HG03432 (cell line): Measurements from ENCODE around the gene MAP1S.

Experiments used
- ATAC-seq: cut with Tn5 transposase; IDR thresholded peaks from one replicate; pipeline ENCODE4 v1.9.1; 2021; ENCODE audit warnings: mild to moderate bottlenecking, moderate library complexity; ENCODE audit not compliant: unreplicated experiment

MAP1S gene

GRCh38 chr19:17737690-17738153 is 18.4 kb downstream of the MAP1S start:
- no peak for ATAC-seq

DNA sequence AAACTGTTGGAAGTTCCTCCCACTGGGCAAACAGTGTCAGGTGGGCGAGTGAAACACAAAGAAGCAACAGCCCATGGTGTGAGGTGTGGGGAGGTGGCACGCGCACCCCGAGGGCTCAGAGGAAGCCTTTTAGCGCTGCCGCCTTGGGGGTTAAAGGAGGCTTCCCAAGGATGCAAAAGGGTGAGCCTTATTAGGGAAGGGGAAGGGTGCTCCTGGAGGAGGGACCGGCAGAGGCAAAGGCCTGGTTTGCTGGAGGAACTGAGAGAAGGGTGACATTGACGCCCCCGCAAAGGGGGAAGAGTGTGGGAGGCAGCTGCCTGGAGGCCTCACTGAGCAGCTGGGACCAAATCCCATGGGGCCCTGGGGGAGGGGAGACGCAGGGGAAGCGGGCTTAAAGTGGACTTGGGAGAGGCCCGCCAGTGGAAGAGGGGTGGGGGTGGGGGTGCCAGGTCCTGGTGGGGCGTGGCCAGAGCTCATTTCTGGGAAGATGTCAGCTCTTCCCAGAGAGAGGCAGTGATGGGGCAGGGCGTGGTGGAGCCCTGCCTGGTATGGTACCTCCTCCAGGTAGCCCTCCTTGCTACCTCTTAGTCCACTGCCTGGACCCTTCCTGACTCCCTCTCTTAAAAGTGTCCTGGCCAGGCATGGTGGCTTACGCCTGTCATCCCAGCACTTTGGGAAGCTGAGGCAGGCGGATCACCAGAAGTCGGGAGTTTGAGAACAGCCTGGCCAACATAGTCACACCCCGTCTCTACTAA is 20.0 kb downstream of the MAP1S start:
- ATAC-seq = peak; percentile 55

- ATAC-seq = no peak
These were observed 22.2 kb downstream of the MAP1S start for GRCh38 chr19:17741456-17741855.

DNA sequence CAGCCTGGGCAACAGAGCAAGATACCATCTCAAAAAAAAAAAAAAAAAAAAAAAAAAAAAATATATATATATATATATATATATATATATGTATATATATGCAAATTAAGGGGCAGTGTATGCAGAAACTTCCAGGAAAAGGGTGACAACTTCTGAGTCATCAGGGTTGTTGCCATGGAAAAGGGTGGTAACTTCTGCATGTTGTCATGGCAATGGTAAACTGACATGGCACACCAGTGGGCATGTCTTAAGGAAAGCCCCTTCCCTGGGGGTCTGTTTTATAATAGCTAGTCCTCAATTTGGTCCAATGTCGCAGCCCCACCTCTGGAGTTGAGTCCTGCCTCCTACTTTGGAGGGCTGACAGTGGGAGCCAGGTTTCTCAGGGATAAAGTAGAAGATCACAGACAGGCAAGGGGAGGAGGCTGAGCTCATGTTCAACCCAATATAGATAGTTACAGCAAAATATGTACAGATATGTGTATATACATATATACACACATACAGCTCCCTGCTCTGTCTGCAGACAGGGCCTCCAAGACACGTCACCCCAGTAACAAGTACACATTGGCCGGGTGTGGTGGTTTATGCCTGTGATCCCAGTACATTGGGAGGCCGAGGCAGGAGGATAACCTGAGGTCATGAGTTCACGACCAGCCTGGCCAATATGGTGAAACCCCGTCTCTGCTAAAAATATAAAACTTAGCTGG is 24.7 kb downstream of the MAP1S start:
- ATAC-seq = no peak

- peak; percentile 71 for ATAC-seq
These were observed 28.2 kb downstream of the MAP1S start for GRCh38 chr19:17747205-17748098.

GRCh38 chr19:17748884-17749638 is 29.8 kb downstream of the MAP1S start:
- ATAC-seq = no peak

DNA sequence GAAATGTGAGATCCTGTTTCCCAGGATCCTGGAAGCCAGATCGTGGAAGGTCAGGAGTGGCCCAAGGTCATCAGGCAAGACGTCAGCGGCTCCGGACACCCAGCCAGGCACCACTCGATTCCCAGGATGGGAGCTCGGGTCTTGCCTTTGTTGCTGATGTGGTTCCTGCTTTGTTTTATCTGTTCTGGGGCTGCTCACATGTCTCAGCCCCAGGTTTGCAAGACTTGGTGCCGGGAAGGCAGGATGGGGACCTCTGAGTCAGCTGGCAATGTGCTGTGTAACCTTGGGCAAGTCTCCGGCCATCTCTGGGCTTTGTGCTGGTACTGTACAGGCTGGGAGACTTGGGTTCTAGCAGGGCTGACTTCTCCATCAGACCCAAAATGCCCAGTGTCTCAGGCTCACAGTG is 30.6 kb downstream of the MAP1S start:
- no peak for ATAC-seq

DNA sequence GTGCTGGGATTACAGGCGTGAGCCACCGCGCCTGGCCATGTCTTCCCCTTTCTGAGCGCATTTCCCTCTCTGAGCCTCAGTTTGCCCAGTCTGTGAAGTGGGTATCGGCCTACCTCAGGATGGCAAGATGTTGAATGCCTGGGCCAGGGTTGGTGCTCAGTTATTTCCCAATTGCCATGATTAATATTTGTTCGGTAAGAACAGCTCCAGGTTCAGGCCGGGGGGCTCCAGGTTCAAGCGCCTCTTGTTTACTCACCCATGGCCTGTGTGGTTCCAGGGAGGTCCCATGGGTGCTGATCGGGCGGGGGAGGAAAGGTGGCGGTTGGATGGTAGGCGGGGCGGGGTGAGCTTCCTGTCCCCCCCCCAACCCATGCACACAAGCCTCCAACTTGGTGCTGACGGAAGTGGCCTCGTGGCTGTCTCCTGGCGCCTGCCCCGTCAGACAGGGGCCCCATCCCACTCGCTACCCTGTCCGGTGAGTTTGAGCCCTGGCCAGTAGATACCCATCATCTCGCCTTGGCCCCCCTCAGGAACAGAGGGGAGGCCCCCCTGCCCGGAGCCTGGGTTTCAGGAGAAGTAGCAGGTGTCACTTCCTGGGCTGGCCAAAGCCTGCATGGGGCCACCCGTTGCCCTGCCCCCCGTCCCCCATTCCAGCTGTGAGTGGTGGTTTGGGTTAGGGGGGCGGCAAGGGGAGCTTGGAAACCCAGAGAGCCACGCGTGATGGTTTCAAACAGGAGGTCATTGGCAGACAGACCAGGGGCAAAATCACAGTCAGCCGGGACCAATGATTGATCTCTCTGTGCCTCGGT is 32.0 kb downstream of the MAP1S start, which contains the start of gene FCHO1:
Gene FCHO1 (plus strand): TSS at position 375 of the 809 bp plus-strand sequence. CDS start 3,688 bp downstream, outside the sequence.
- peak; percentile 39 for ATAC-seq

- ATAC-seq = no peak
These were observed 32.6 kb downstream of the MAP1S start for GRCh38 chr19:17751912-17752273.

- no peak for ATAC-seq
These were observed 33.8 kb downstream of the MAP1S start for GRCh38 chr19:17752865-17753639.

DNA sequence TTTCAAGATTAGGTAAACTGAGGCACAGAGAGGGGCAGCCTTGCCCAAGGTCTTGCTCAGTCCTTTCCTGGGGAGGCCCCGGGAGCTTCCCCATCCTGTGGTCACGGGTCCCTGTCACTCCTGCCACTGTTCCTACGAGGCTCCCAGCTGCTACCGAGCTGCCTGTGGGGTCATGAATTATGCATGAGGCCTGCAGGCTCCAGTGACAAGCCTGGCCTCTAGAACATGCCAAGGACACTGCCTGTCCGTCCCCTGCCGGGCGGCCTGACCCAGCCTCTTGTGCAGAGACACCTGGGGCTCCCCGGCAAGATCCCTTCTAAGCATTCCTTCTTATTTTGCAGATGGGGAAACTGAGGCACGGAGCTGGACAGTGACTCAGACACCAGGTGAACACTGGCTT is 34.7 kb downstream of the MAP1S start:
- ATAC-seq = no peak

DNA sequence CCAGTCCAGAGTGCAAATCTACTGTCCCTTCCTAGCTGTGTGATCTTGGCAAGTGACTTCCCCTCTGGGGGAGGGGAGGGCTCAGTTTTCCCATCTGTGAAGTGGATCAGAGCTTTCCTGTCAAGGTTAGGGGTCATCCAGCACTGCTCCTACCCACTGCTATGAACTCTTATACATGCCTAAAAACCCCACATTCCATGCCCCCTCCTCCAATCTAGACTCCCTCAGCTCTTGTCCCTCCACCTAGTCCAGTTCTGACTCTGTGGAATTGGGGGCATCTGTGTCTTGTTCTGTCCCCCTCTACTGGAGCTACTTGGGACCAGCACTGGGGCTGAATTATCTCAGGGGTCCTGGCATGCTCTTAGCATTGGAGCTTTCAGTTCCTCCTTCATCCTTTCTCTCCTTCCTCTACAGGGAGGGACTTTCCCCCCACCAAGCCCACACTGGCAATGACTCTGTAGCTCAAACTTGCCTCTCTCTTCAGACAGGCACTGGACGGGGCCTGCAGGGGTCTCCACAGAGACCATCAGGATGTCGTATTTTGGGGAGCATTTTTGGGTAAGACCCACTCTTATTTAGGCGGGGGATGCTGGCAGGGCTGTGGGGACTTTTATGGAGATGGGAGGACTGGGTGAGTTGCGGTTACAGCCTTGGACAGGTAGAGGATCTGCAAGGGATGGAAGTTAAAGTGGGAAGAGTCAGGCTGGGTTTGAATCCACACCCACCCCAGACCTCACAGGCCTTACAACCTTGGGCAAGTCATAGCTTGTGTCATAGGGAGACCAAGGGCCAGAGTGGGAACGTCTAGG is 35.6 kb downstream of the MAP1S start:
- peak; percentile 42 for ATAC-seq

DNA sequence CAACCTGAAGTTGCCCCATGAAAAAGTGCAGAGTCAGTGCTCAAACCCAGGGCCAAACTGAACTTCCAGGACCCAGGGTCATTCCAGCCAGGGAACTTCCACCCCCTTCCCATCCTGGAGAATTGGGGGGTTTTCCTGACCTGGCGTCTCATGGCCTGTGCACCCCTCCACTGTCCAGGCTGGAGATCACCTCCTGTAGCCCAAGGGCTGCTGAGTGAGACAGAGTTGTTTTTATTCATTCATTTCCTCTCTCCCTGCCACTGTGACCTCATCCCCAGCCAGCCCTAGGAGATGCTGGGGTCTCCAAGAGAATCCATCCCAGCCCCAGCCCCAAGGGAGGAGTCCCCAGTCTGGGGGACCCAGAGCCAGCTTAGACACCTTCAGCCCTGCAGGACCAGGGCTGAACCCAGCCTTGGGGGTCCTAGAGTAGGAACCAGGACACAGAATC is 36.2 kb downstream of the MAP1S start:
- no peak for ATAC-seq

DNA sequence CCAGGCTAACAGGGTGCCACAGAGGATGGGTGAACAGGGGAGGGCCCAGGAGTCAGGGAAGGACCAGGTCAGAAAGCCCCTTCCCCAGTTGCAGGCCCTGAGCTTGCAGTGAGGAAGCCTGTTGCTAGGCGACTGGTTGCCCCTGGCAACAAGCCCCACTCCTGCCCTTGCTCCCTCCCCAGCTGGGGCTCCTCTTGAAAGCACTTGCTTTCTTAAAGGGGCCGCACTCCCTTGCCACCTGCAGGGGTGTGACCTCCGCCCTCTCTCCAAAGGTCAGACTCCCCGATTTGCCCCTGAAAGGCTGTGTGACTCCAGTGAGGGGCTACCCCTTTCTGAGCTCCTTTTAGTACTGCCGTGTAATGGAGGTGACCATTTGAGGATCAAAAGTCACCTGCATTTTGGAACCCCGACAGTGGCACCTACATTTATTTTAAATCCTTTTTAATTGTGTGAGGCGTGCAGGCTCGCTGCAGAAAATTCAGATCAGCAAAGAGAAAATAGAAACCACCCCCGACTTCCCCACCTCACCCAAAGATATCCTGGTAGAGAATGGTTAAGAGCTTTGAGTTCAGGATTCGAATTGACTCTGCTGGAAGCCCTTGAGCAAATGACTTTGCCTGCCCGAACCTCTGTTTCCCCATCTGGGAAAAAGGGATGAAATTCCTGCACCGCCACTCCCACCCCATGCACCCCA is 36.8 kb downstream of the MAP1S start:
- peak; percentile 31 for ATAC-seq

DNA sequence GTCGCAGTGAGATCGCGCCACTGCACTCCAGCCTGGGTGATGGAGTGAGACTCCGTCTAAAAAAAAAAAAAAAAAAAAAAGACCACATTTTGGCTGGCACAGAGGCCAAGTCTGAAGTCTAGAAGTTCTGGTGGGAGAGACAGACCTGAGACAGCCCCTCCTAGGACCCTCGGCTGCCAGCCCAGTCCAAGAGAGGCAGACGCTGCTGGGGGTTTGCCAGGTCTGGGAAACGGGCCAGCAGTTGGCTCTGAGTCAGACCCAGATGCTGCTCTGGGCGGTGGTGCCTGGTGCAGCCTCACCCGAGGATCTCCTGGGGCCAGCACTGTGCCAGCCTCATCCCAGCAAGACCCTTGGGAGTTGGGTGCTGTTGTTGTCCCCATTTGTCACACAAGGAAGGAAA is 37.8 kb downstream of the MAP1S start:
- ATAC-seq = no peak

DNA sequence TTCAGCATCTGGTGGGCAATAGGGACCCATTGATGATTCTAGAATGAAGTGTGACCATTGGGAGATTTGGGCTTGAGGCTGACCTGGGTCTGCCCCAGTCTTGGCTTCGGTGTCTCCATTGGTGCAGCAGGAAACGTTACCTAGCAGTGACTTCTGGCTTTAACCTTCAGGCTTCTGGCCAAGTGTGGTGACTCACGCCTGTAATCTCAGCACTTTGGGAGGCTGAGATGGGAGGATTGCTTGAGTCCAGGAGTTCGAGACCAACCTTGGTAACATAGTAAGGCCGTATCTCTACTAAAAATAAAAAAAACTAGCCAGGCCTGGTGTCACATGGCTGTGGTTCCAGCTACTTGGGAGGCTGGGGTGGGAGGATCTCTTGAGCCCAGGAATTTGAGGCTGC is 39.2 kb downstream of the MAP1S start:
- no peak for ATAC-seq

- no peak for ATAC-seq
These were observed 41.9 kb downstream of the MAP1S start for GRCh38 chr19:17761148-17761547.
